Vagina (tissue), 2 donors: ENCODE measurements around the gene GADD45A.

Experiments
- POLR2A ChIP-seq, 2 donors: fragments of 450-650 bp; IDR thresholded peaks; one replicate each; pipeline ENCODE4 v1.6.1; 2017; ENCODE audit warnings: antibody characterized with exemption in 2 of 2, mild to moderate bottlenecking in 2 of 2, moderate library complexity in 2 of 2
- POLR2AphosphoS5 ChIP-seq, 2 donors: sonication (generic); formaldehyde crosslinking; IDR thresholded peaks; one replicate each; pipeline ENCODE4 v1.9.0; 2017; ENCODE audit warnings: antibody characterized with exemption in 2 of 2, mild to moderate bottlenecking in 2 of 2, low read depth in 1 of 2; ENCODE audit not compliant: insufficient read depth in 1 of 2
- TF ChIP-seq, protein P1 (sequence below), 3 experiments: fragments of 450-650 bp in 2 of 3; fragments of 200-600 bp in 1 of 3; sonication (generic) in 1 of 3; IDR thresholded peaks; one replicate each; pipeline ENCODE4 v1.5.1; 2017 to 2019; ENCODE audit warnings: antibody characterized with exemption in 3 of 3, mild to moderate bottlenecking in 2 of 3, moderate library complexity in 2 of 3

GRCh38 chr1:67710417-67710816 is 25.4 kb downstream of the GADD45A start:
- TF ChIP-seq, protein P1, sequence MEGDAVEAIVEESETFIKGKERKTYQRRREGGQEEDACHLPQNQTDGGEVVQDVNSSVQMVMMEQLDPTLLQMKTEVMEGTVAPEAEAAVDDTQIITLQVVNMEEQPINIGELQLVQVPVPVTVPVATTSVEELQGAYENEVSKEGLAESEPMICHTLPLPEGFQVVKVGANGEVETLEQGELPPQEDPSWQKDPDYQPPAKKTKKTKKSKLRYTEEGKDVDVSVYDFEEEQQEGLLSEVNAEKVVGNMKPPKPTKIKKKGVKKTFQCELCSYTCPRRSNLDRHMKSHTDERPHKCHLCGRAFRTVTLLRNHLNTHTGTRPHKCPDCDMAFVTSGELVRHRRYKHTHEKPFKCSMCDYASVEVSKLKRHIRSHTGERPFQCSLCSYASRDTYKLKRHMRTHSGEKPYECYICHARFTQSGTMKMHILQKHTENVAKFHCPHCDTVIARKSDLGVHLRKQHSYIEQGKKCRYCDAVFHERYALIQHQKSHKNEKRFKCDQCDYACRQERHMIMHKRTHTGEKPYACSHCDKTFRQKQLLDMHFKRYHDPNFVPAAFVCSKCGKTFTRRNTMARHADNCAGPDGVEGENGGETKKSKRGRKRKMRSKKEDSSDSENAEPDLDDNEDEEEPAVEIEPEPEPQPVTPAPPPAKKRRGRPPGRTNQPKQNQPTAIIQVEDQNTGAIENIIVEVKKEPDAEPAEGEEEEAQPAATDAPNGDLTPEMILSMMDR (IDR thresholded peaks at IDR 0.05) = no peak
- TF ChIP-seq POLR2A (IDR thresholded peaks at IDR 0.05) = no peak
- peak in 1 of 2 donors; percentile 29 for TF ChIP-seq POLR2AphosphoS5 (IDR thresholded peaks at IDR 0.05; ENCODE audit: insufficient read depth in 1 of 2, low read depth in 1 of 2)
